Measurements from ENCODE around the gene CES2. TPM values are rescaled to one million over a fixed set of nuclear protein-coding genes. Genes with fewer than 3 reads are reported as not detected.

The CES2 gene
- total and polyA plus RNA-seq, 2 of the 8 experiments (the other 6 are each of a cell fraction or from before 2014, with no cell fraction given) = 8.6 to 14.7 TPM

DNA sequence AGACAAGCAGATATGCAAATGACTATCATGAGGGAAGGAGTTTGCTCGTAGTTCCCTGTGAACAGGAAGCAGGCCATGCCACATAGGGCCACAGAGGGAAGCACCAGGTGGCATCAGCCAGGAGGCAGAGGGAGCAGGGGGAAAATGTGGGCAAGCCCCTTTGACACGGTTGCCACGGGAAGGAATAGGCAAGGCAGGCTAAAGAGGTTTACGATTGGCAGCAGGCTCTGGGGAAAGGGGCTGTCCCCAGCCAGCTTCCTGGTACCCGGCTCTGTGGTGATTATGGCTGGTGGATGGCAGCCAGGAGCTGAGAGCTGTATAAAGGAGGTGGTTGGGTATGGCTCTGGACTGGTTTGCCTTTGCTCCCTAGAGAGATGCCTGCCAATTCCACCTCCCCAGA lies 26.6 kb downstream of the CES2 start:
- no peak overlapping the region for H3K23ac ChIP-seq (ENCODE audit: insufficient read length)
- H3K27ac ChIP-seq (ENCODE audit: low read depth, low read length) = no peak overlapping the region
- ChIA-PET CTCF (ENCODE audit: partially characterized antibody) (interaction anchor here (0.9 to 12.2 kb wide), 18 partner anchors 9 to 430 kb away, joined by 3 to 130 read pairs (median 6); partner anchors contain the start of gene CDH16), POLR2A (ENCODE audit: partially characterized antibody) (no interaction called here)
- peaks cover 0 to 1% of the 10 kb centered on the region in 2 experiments for H4K20me1 ChIP-seq (replicated peaks in 1 of 2; ENCODE audit: control insufficient read depth in 1 of 2, insufficient read depth in 2 of 2, low read length in 2 of 2)
- no peak for DNase-seq (ENCODE audit: low read depth in 1 of 2, low spot score in 2 of 2)
- H3K79me1 ChIP-seq (ENCODE audit: low read depth, low read length) = no peaks in the 10 kb centered on the region
- no peaks in the 10 kb centered on the region for H3K79me2 ChIP-seq (ENCODE audit: control insufficient read depth in 1 of 2, insufficient read depth in 2 of 2, low read length in 2 of 2)
- no peak for FAIRE-seq
- no peaks in the 10 kb centered on the region for H3K27me3 ChIP-seq (replicated peaks in 1 of 4; ENCODE audit: control insufficient read depth in 3 of 4, extremely low read depth in 1 of 4, insufficient read depth in 3 of 4, low read length in 3 of 4)
- H3K18ac ChIP-seq (ENCODE audit: extremely low read depth, low read length) = no peak overlapping the region
- H2AK5ac ChIP-seq (ENCODE audit: low read depth, low read length) = no peak overlapping the region
- no peak overlapping the region for H2BK20ac ChIP-seq (ENCODE audit: low read length)
- H2BK5ac ChIP-seq (ENCODE audit: low read depth, low read length) = no peak overlapping the region
- H3K23me2 ChIP-seq (ENCODE audit: low read depth, low read length) = no peaks in the 10 kb centered on the region; the same call in 1 of the 2 replicates
- H4K8ac ChIP-seq (ENCODE audit: extremely low read depth, insufficient read depth, low read length) = no peak overlapping the region
- no peaks in the 10 kb centered on the region for H3K9me3 ChIP-seq (ENCODE audit: insufficient read depth in 2 of 2, low read depth in 1 of 2, low read length in 1 of 2)
- no peak overlapping the region for H3K14ac ChIP-seq (ENCODE audit: insufficient read length)
- H2AFZ ChIP-seq (ENCODE audit: low read length) = no peak overlapping the region
- H3K4ac ChIP-seq (replicated peaks; ENCODE audit: insufficient read length, low read depth, low read length) = no peak overlapping the region
- H2BK15ac ChIP-seq (ENCODE audit: low read length) = no peak overlapping the region
- no peak overlapping the region for H2BK120ac ChIP-seq (replicated peaks; ENCODE audit: low read depth, low read length)
- H4K91ac ChIP-seq (replicated peaks; ENCODE audit: insufficient read length, low read length) = no peak overlapping the region
- H3K4me1 ChIP-seq (replicated peaks in 1 of 4; ENCODE audit: control insufficient read depth in 3 of 4, insufficient read depth in 4 of 4, low read length in 3 of 4) = peaks cover 0 to 3% (median under 1%) of the 10 kb centered on the region in 4 experiments; a peak in 3 of 7 replicates
- no peak overlapping the region for H3K4me3 ChIP-seq (ENCODE audit: extremely low read depth in 1 of 4, insufficient read depth in 2 of 4, low read depth in 3 of 4, low read length in 4 of 4)
- no peaks in the 10 kb centered on the region for H3K36me3 ChIP-seq (ENCODE audit: control insufficient read depth in 2 of 4, insufficient read depth in 4 of 4, low read length in 3 of 4)
- 79% methylated on average over 5 of the region's 5 CpGs; no CpG with 5 or more reads in 1 of the 2 experiments for WGBS, 2 experiments (ENCODE audit: extremely low coverage in 1 of 2, insufficient coverage in 1 of 2, insufficient read length in 1 of 2, insufficient replicate concordance in 2 of 2, low coverage in 1 of 2, low lambda C conversion rate in 2 of 2, missing lambda C conversion rate in 1 of 2)
- no peak overlapping the region for H4K5ac ChIP-seq (ENCODE audit: insufficient read length, low read depth, low read length)
- H3K56ac ChIP-seq (replicated peaks; ENCODE audit: insufficient read length, low read depth, low read length) = no peak overlapping the region
- TF ChIP-seq RFX5 (IDR thresholded peaks at IDR 0.05; ENCODE audit: borderline replicate concordance, low read depth, low read length) (no peak), EP300 (IDR thresholded peaks at IDR 0.05; ENCODE audit: borderline replicate concordance in 1 of 2, low read depth in 2 of 2, low read length in 2 of 2) (no peak), POLR2A (IDR thresholded peaks at IDR 0.05; ENCODE audit: control extremely low read depth in 1 of 2, low read depth in 2 of 2, low read length in 2 of 2) (no peak), ASH2L (IDR thresholded peaks at IDR 0.05; ENCODE audit: low read length) (no peak), SIRT6 (IDR thresholded peaks at IDR 0.05; ENCODE audit: low read length) (no peak), YY1 (IDR thresholded peaks at IDR 0.05; ENCODE audit: low read depth, low read length) (no peak), JUND (IDR thresholded peaks at IDR 0.05; ENCODE audit: low read length) (no peak), GABPA (IDR thresholded peaks at IDR 0.05; ENCODE audit: borderline replicate concordance, insufficient read depth, low read length) (no peak)
- 0 out of 4 replicates have a peak overlapping the region, but pooled peaks of 1 of the 2 experiments have one; percentile 35 for H3K4me2 ChIP-seq (ENCODE audit: insufficient read depth in 1 of 2, low read depth in 2 of 2, low read length in 2 of 2)
- no peak overlapping the region for H2BK12ac ChIP-seq (ENCODE audit: low read depth, low read length)
- no peak overlapping the region for H3K9ac ChIP-seq (replicated peaks in 1 of 4; ENCODE audit: extremely low read depth in 1 of 4, low read depth in 3 of 4, low read length in 3 of 4)

All from H1 (cell line).